Endothelial cell of umbilical vein (primary cell): ENCODE measurements around the gene RPS14. TPM values are rescaled to one million over a fixed set of nuclear protein-coding genes. Genes with fewer than 3 reads are reported as not detected.

Experiments used
- BruUV-seq: library from RNA; stranded (reverse); fragments of 400-500 nt; replicated peaks from 2 replicates; lab custom pipeline; 2021; lab: Mats Ljungman, UMichigan
- CTCF ChIA-PET: fragments of 300-600, 350-600 bp; sonication (Branson Sonifier 250); formaldehyde crosslinking; loops from one replicate; lab custom pipeline; 2021; ENCODE audit warnings: antibody characterized with exemption, inconsistent platforms; lab: Charles Lee
- POLR2A ChIA-PET: fragments of 300-600, 350-600 bp; sonication (Branson Sonifier 250); formaldehyde crosslinking; loops from one replicate; lab custom pipeline; 2021; ENCODE audit warnings: antibody characterized with exemption, inconsistent platforms; lab: Charles Lee
- DNase-seq: peaks from one replicate; pipeline ENCODE4 v3.0.0-alpha.2; 2011; ENCODE audit warnings: low read depth, low spot score
- FAIRE-seq: peaks from 2 replicates; lab custom pipeline; 2011; peaks lifted over from hg19 to GRCh38; lab: Jason Lieb, UNC
- H2AFZ ChIP-seq: 2 replicates; pipeline ENCODE4 v1.6.0; 2012; ENCODE audit warnings: low read depth, low read length, control low read depth, inconsistent platforms
- H3K27ac ChIP-seq: 2 replicates; pipeline ENCODE4 v1.5.1; 2011; ENCODE audit warnings: low read depth, mild to moderate bottlenecking, control low read depth, low read length, moderate library complexity; ENCODE audit not compliant: insufficient read depth
- H3K27me3 ChIP-seq, 2 experiments: 2 replicates each; pipeline versions ENCODE4 v1.6.0 to v1.6.1; 2011; ENCODE audit warnings: low read length in 2 of 2, mixed read lengths in 1 of 2; ENCODE audit not compliant: control insufficient read depth in 2 of 2, insufficient read depth in 2 of 2
- H3K36me3 ChIP-seq, 2 experiments: 2 replicates in 1 of 2; 3 replicates in 1 of 2; pipeline ENCODE4 v1.5.1; 2011; ENCODE audit warnings: low read length in 2 of 2, mild to moderate bottlenecking in 1 of 2, moderate library complexity in 1 of 2; ENCODE audit not compliant: control insufficient read depth in 2 of 2, insufficient read depth in 2 of 2; ENCODE audit errors: extremely low read depth in 1 of 2
- H3K4me1 ChIP-seq: 3 replicates; pipeline ENCODE4 v1.5.1; 2011; ENCODE audit warnings: mild to moderate bottlenecking, low read length; ENCODE audit not compliant: control insufficient read depth, insufficient read depth; ENCODE audit errors: extremely low read depth
- H3K4me2 ChIP-seq: 2 replicates; pipeline ENCODE4 v1.6.1; 2011; ENCODE audit warnings: low read length, control low read depth, mixed read lengths; ENCODE audit not compliant: insufficient read depth
- H3K4me3 ChIP-seq, 3 experiments: fragments of 200-600 bp in 1 of 3; sonication (generic), shearing (Covaris generic) in 1 of 3; replicated peaks in 1 of 3; 2 replicates each; pipeline ENCODE4 v1.5.1; 2011 to 2016; ENCODE audit warnings: control low read depth in 3 of 3, low read length in 3 of 3, mild to moderate bottlenecking in 2 of 3, inconsistent platforms in 1 of 3, low read depth in 1 of 3, moderate library complexity in 1 of 3; ENCODE audit not compliant: insufficient read depth in 1 of 3
- H3K79me2 ChIP-seq: 2 replicates; pipeline ENCODE4 v1.6.0; 2012; ENCODE audit warnings: low read length, inconsistent platforms; ENCODE audit not compliant: control insufficient read depth, insufficient read depth
- H3K9ac ChIP-seq: replicated peaks from 2 replicates; pipeline ENCODE3; 2011; ENCODE audit warnings: low read length, control low read depth; ENCODE audit not compliant: insufficient read depth; ENCODE audit errors: extremely low read depth
- H3K9me1 ChIP-seq: replicated peaks from 3 replicates; pipeline ENCODE4 v1.6.0; 2011; ENCODE audit warnings: mild to moderate bottlenecking, low read length; ENCODE audit not compliant: control insufficient read depth, insufficient read depth; ENCODE audit errors: extremely low read depth
- H3K9me3 ChIP-seq: replicated peaks from 2 replicates; pipeline ENCODE4 v1.5.1; 2012; ENCODE audit warnings: low read length, inconsistent platforms; ENCODE audit not compliant: control insufficient read depth, insufficient read depth
- H4K20me1 ChIP-seq: replicated peaks from 2 replicates; pipeline ENCODE3; 2011; ENCODE audit warnings: mild to moderate bottlenecking, low read length; ENCODE audit not compliant: control insufficient read depth, insufficient read depth; ENCODE audit errors: extremely low read depth
- CTCF ChIP-seq, 2 donors: IDR thresholded peaks; 1 replicate in 1 of 2; 2 replicates in 1 of 2; pipeline ENCODE4 v1.5.1; 2011; ENCODE audit warnings: low read length in 2 of 2, mild to moderate bottlenecking in 2 of 2, moderate library complexity in 2 of 2, control low read depth in 1 of 2, inconsistent platforms in 1 of 2, low read depth in 1 of 2; ENCODE audit not compliant: insufficient read depth in 1 of 2; ENCODE audit errors: extremely low read depth in 1 of 2
- EZH2 ChIP-seq: IDR thresholded peaks from 2 replicates; pipeline ENCODE4 v1.6.1; 2012; ENCODE audit warnings: borderline replicate concordance, low read depth, mild to moderate bottlenecking, moderate library complexity, low read length, inconsistent platforms; ENCODE audit not compliant: severe bottlenecking
- FOS ChIP-seq: IDR thresholded peaks from 2 replicates; pipeline ENCODE4 v1.6.1; 2011; ENCODE audit warnings: mild to moderate bottlenecking, low read length, moderate library complexity, borderline replicate concordance; ENCODE audit not compliant: insufficient read depth
- GATA2 ChIP-seq: IDR thresholded peaks from 2 replicates; pipeline ENCODE4 v1.7.0; 2011; ENCODE audit warnings: low read depth, mild to moderate bottlenecking, moderate library complexity, mixed read lengths, low read length; ENCODE audit not compliant: insufficient read length, insufficient read depth
- JUN ChIP-seq: IDR thresholded peaks from 2 replicates; pipeline ENCODE4 v1.6.1; 2011; ENCODE audit warnings: borderline replicate concordance, low read depth; ENCODE audit not compliant: insufficient read length, insufficient read depth
- MAX ChIP-seq: IDR thresholded peaks from 2 replicates; pipeline ENCODE4 v1.6.1; 2011; ENCODE audit not compliant: insufficient read depth, insufficient read length
- MYC ChIP-seq: IDR thresholded peaks from one replicate; pipeline ENCODE4 v1.6.1; 2011; ENCODE audit warnings: mild to moderate bottlenecking, low read depth, low read length
- POLR2A ChIP-seq: IDR thresholded peaks from 2 replicates; pipeline ENCODE4 v1.6.1; 2012; ENCODE audit warnings: low read depth, mild to moderate bottlenecking, control low read depth, low read length
- POLR2AphosphoS5 ChIP-seq: IDR thresholded peaks from 2 replicates; pipeline ENCODE4 v1.6.1; 2012; ENCODE audit warnings: low read depth, mild to moderate bottlenecking, control low read depth, low read length, moderate library complexity; ENCODE audit not compliant: insufficient read depth
- dilution Hi-C: fragments of 300-500 bp; cut with MboI; formaldehyde crosslinking; loops from one replicate; pipeline ENCODE4 v1.15.0; 2019; ENCODE audit warnings: low sequenced_read_pairs; ENCODE audit not compliant: extremely low pct_ligation_motif_present
- intact Hi-C: fragments of 100-400 bp; cut with micrococcal nuclease; formaldehyde crosslinking; loops from one replicate; pipeline ENCODE4 v1.10.0; 2022
- polyA plus RNA-seq, 4 experiments: library from polyadenylated mRNA; depleted of rRNA in 3 of 4; stranded (reverse) in 3 of 4; unstranded in 1 of 4; fragments of >200 nt; gene quantifications; 2 replicates each; pipeline versions ENCODE4 v1.2.1 to v1.2.3, GENCODE V29; 2011 to 2012; ENCODE audit warnings: missing spikeins in 1 of 4
- total RNA-seq: library from RNA; stranded (reverse); gene quantifications from 2 replicates; pipeline ENCODE4 v1.2.3, GENCODE V29; 2021

Gene RPS14
- total and polyA plus RNA-seq, 2 donors (not counting 3 experiments of a cell fraction or from before 2014, with no cell fraction given) = 1,852 to 5,521 TPM

GRCh38 chr5:150460781-150461180 lies 11.2 kb upstream of the RPS14 start:
- FAIRE-seq (no peak), DNase-seq (no peak)
- no peaks in the 10 kb centered on the region for H4K20me1 ChIP-seq
- no peaks in the 10 kb centered on the region for H3K9me1 ChIP-seq
- no TSS peak for BruUV-seq
- dilution Hi-C loops = no loop called here
- H3K27me3 ChIP-seq = no peaks in the 10 kb centered on the region
- H3K4me1 ChIP-seq = peaks cover 19% of the 10 kb centered on the region
- POLR2A ChIA-PET = interaction anchor here (0.5 kb wide), 1 partner anchor 56 kb away, joined by 3 read pairs; no protein-coding TSS in a partner anchor
- no peak overlapping the region for H3K4me2 ChIP-seq
- intact Hi-C loops = no loop called here
- H3K27ac ChIP-seq = no peak overlapping the region
- H3K4me3 ChIP-seq = no peak overlapping the region
- H3K79me2 ChIP-seq = no peaks in the 10 kb centered on the region
- no peaks in the 10 kb centered on the region for H3K9me3 ChIP-seq
- H3K9ac ChIP-seq = no peak overlapping the region
- H3K36me3 ChIP-seq = no peaks in the 10 kb centered on the region
- no peak for TF ChIP-seq MYC
- no peak for TF ChIP-seq POLR2A
- no peak for TF ChIP-seq MAX
- TF ChIP-seq GATA2 = no peak
- TF ChIP-seq EZH2 = no peak
- no peak for TF ChIP-seq JUN
- TF ChIP-seq POLR2AphosphoS5 = no peak
- no peak for TF ChIP-seq CTCF (IDR thresholded peaks at IDR 0.05; ENCODE audit: extremely low read depth in 1 of 2, insufficient read depth in 1 of 2, low read depth in 1 of 2, low read length in 2 of 2)
- no peak for TF ChIP-seq FOS
- CTCF ChIA-PET = interaction anchor here (0.7 to 7.8 kb wide), 4 partner anchors 11 to 82 kb away, joined by 3 to 168 read pairs (median 43); no protein-coding TSS in a partner anchor
- H2AFZ ChIP-seq = no peak overlapping the region
